NB4 (cell line): Measurements from ENCODE around the gene RAB24.

Source experiments
- DNase-seq: peaks from one replicate; pipeline ENCODE4 v3.0.0; 2010; ENCODE audit warnings: low read depth
- H3K4me3 ChIP-seq: one replicate; pipeline ENCODE4 v1.5.1; 2011; ENCODE audit warnings: mild to moderate bottlenecking, low read depth, low read length, moderate library complexity
- CTCF ChIP-seq: IDR thresholded peaks from one replicate; pipeline ENCODE4 v1.5.1; 2012; ENCODE audit warnings: low read depth, low read length
- MAX ChIP-seq: IDR thresholded peaks from 2 replicates; pipeline ENCODE4 v1.6.1; 2011; ENCODE audit warnings: low read depth, low read length
- MYC ChIP-seq: IDR thresholded peaks from 2 replicates; pipeline ENCODE4 v1.6.1; 2011; ENCODE audit warnings: low read depth, low read length
- POLR2A ChIP-seq: IDR thresholded peaks from 2 replicates; pipeline ENCODE4 v1.6.1; 2011; ENCODE audit warnings: mild to moderate bottlenecking; ENCODE audit not compliant: insufficient read length; ENCODE audit errors: extremely low read depth

RAB24 gene

DNA sequence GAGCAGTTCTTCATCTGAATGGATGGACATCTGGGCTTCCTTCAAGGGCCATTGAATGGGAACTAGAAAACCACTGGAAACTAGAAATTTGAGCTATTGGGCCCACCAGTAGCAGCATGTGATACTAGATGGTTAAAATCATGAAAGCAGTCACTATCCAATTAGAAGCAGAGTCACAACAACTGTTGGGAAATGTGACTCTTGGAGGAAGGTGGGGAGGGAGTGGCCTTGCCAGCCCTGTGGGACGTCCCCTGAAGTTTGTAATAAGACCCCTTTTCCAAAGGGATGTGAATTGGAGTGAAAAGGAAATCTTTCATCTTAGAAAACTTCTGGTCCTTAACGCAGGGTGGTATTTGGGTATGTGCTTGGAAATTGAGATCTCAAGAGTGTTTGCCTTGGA, 5.6 kb downstream of the RAB24 start:
- H3K4me3 ChIP-seq, result no peak overlapping the region
- no peak for TF ChIP-seq MYC
- no peak for TF ChIP-seq POLR2A
- no peak for TF ChIP-seq CTCF
- no peak for TF ChIP-seq MAX
- DNase-seq, result no peak

DNA sequence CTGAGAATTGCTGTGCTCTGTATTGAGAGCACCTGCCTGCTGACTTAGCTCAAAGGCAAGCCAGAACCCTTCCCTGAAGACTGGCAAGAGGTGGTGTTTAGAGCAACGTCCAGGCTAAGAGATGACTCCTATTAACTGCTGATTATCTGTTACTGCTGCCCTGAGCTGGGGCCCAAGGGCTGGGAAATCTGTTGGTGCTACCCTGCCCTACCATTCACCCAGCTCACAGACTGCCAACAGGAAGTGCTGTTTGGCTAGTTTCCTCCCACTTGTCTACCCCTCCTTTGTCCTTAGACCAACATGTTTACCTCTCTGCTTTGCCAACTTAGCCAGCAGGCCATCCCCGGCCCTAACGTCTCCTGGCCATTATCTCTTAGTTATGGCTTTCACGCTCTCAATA, 6.9 kb downstream of the RAB24 start:
- H3K4me3 ChIP-seq, result no peak overlapping the region
- DNase-seq, result peak; percentile 46
- TF ChIP-seq MYC (no peak), CTCF (no peak), POLR2A (no peak), MAX (no peak)

GRCh38 chr5:177295924-177296323, 7.6 kb downstream of the RAB24 start:
- peak; percentile 43 for DNase-seq
- no peak overlapping the region for H3K4me3 ChIP-seq
- TF ChIP-seq POLR2A (no peak), CTCF (no peak), MYC (no peak), MAX (no peak)

DNA sequence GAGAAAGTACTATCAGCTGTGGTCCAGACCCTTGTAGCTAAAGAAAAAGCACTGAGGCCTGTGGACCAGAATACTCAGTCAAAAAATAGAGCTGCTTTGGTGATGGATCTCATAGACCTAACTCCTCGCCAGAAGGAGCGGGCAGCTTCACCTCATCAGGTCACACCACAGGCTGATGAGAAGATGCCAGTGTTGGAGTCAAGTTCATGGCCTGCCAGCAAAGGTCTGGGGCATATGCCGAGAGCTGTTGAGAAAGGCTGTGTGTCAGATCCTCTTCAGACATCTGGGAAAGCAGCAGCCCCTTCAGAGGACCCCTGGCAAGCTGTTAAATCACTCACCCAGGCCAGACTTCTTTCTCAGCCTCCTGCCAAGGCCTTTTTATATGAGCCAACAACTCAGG, 8.9 kb downstream of the RAB24 start:
- no peak for DNase-seq
- TF ChIP-seq CTCF (no peak), MYC (no peak), POLR2A (no peak), MAX (no peak)

GRCh38 chr5:177293819-177294581, 9.5 kb downstream of the RAB24 start:
- no peak for DNase-seq
- no peak overlapping the region for H3K4me3 ChIP-seq

More for the DNA sequence above, 8.9 kb downstream of the RAB24 start:
- no peak overlapping the region for H3K4me3 ChIP-seq

More at GRCh38 chr5:177293819-177294581, 9.5 kb downstream of the RAB24 start:
- TF ChIP-seq MYC (no peak), POLR2A (no peak), CTCF (no peak), MAX (no peak)
